ENCODE data around the gene C8A. TPM values are rescaled to one million over a fixed set of nuclear protein-coding genes. Genes with fewer than 3 reads are reported as not detected.

Gene C8A
- polyA plus RNA-seq, 1 donor (not counting 4 experiments of a cell fraction or from before 2014, with no cell fraction given) = not detected

DNA sequence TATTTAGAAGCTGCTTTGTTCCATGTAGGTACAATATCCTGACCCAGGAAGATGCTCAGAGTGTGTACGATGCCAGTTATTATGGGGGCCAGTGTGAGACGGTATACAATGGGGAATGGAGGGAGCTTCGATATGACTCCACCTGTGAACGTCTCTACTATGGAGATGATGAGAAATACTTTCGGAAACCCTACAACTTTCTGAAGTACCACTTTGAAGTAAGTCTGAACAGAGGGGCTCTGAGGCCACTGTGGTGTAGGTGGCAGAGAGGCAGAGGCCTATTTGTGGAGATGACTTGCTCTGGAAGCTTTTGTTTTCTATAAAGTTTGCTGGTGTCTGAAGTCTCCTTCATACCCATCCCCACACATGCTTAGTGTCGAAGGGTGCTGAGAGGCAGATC is 26.8 kb downstream of the C8A start:
- H2AFZ ChIP-seq (ENCODE audit: control insufficient read depth, low read length) = no peak overlapping the region
- no peak overlapping the region for H3K4me2 ChIP-seq (ENCODE audit: control insufficient read depth, extremely low read depth, insufficient read depth, low read depth, low read length)
- H3K4me3 ChIP-seq (ENCODE audit: control insufficient read depth in 2 of 3, extremely low read depth in 1 of 3, insufficient read depth in 2 of 3, low read depth in 1 of 3, low read length in 3 of 3) = no peak overlapping the region
- no peak for DNase-seq (ENCODE audit: low read depth, low spot score)
- no peaks in the 10 kb centered on the region for H3K79me2 ChIP-seq (ENCODE audit: control insufficient read depth, insufficient read depth, low read length)
- no peak overlapping the region for H3K9ac ChIP-seq (ENCODE audit: control insufficient read depth, extremely low read depth, insufficient read depth, low read length)
- no peaks in the 10 kb centered on the region for H3K36me3 ChIP-seq (ENCODE audit: control insufficient read depth in 2 of 2, extremely low read depth in 1 of 2, insufficient read depth in 2 of 2, low read length in 2 of 2)
- FAIRE-seq = no peak
- H3K27me3 ChIP-seq (ENCODE audit: control insufficient read depth, extremely low read depth, insufficient read depth, low read length) = no peaks in the 10 kb centered on the region
- no peaks in the 10 kb centered on the region for H4K20me1 ChIP-seq (ENCODE audit: control insufficient read depth, extremely low read depth, insufficient read depth, low read length)
- H3K9me3 ChIP-seq (ENCODE audit: control insufficient read depth, low read depth, low read length) = no peaks in the 10 kb centered on the region
- dilution Hi-C loops (cut with MboI; ENCODE audit: extremely low pct_ligation_motif_present, low sequenced_read_pairs) = no loop called here
- no peaks in the 10 kb centered on the region for H3K4me1 ChIP-seq (ENCODE audit: control insufficient read depth, extremely low read depth, insufficient read depth, low read length)
- TF ChIP-seq, protein P1, sequence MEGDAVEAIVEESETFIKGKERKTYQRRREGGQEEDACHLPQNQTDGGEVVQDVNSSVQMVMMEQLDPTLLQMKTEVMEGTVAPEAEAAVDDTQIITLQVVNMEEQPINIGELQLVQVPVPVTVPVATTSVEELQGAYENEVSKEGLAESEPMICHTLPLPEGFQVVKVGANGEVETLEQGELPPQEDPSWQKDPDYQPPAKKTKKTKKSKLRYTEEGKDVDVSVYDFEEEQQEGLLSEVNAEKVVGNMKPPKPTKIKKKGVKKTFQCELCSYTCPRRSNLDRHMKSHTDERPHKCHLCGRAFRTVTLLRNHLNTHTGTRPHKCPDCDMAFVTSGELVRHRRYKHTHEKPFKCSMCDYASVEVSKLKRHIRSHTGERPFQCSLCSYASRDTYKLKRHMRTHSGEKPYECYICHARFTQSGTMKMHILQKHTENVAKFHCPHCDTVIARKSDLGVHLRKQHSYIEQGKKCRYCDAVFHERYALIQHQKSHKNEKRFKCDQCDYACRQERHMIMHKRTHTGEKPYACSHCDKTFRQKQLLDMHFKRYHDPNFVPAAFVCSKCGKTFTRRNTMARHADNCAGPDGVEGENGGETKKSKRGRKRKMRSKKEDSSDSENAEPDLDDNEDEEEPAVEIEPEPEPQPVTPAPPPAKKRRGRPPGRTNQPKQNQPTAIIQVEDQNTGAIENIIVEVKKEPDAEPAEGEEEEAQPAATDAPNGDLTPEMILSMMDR (optimal IDR thresholded peaks at IDR 0.05 in 1 of 3, IDR thresholded peaks at IDR 0.05 in 1 of 3, conservative IDR thresholded peaks at IDR 0.05 in 1 of 3; ENCODE audit: extremely low read depth in 1 of 3, insufficient read depth in 2 of 3, low read length in 3 of 3) = no peak
- no peak for TF ChIP-seq EZH2 (IDR thresholded peaks at IDR 0.05; ENCODE audit: low read length)
- no peak overlapping the region for H3K27ac ChIP-seq (ENCODE audit: control insufficient read depth, insufficient read depth, low read length)
- H3K9me1 ChIP-seq (ENCODE audit: control insufficient read depth, extremely low read depth, insufficient read depth, low read length) = no peaks in the 10 kb centered on the region

DNA sequence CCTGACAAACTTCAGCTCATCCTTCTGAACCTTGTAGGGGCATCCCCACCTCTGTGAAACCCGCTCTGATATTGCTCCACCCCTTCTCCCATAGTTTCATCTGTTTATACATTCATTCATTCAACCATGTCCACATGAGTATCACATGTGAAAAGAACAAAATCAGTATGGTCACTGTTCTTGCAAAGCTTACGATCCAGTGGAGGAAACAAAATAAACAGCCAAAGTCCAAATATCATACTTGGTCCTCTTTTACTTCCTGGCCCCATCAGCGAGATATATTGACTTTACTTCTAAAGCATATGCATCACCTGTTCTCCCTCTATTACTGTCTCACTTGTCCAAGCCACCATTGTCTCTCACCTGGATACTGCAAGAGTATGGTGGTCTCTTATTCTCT is 35.6 kb downstream of the C8A start:
- Histone ChIP-seq H3K27ac (ENCODE audit: control insufficient read depth, insufficient read depth, low read length) (no peak overlapping the region), H2AFZ (ENCODE audit: control insufficient read depth, low read length) (no peak overlapping the region), H3K4me2 (ENCODE audit: control insufficient read depth, extremely low read depth, insufficient read depth, low read depth, low read length) (no peak overlapping the region), H3K79me2 (ENCODE audit: control insufficient read depth, insufficient read depth, low read length) (no peaks in the 10 kb centered on the region), H3K9ac (ENCODE audit: control insufficient read depth, extremely low read depth, insufficient read depth, low read length) (no peak overlapping the region), H3K36me3 (ENCODE audit: control insufficient read depth in 2 of 2, extremely low read depth in 1 of 2, insufficient read depth in 2 of 2, low read length in 2 of 2) (no peaks in the 10 kb centered on the region), H3K4me1 (ENCODE audit: control insufficient read depth, extremely low read depth, insufficient read depth, low read length) (no peaks in the 10 kb centered on the region), H3K9me3 (ENCODE audit: control insufficient read depth, low read depth, low read length) (no peaks in the 10 kb centered on the region), H4K20me1 (ENCODE audit: control insufficient read depth, extremely low read depth, insufficient read depth, low read length) (no peaks in the 10 kb centered on the region), H3K27me3 (ENCODE audit: control insufficient read depth, extremely low read depth, insufficient read depth, low read length) (no peaks in the 10 kb centered on the region), H3K9me1 (ENCODE audit: control insufficient read depth, extremely low read depth, insufficient read depth, low read length) (no peaks in the 10 kb centered on the region), H3K4me3 (ENCODE audit: control insufficient read depth in 2 of 3, extremely low read depth in 1 of 3, insufficient read depth in 2 of 3, low read depth in 1 of 3, low read length in 3 of 3) (no peak overlapping the region)
- TF ChIP-seq, protein P1 (optimal IDR thresholded peaks at IDR 0.05 in 1 of 3, IDR thresholded peaks at IDR 0.05 in 1 of 3, conservative IDR thresholded peaks at IDR 0.05 in 1 of 3; ENCODE audit: extremely low read depth in 1 of 3, insufficient read depth in 2 of 3, low read length in 3 of 3) = no peak
- TF ChIP-seq EZH2 (IDR thresholded peaks at IDR 0.05; ENCODE audit: low read length) = no peak
- DNase-seq (ENCODE audit: low read depth, low spot score) (no peak), FAIRE-seq (no peak)
- dilution Hi-C loops (cut with MboI; ENCODE audit: extremely low pct_ligation_motif_present, low sequenced_read_pairs) = no loop called here

Measured in keratinocyte (primary cell).